ACC112 (cell line): ENCODE data around the gene NSMCE4A.
"Not testable (repeated sequence)": the region's sequence is repeated elsewhere in the genome, so short reads cannot be mapped to it uniquely, and the experiment has no call there.

Experiments
- H2AFZ ChIP-seq: fragments of 200-600 bp; sonication (generic); one replicate; pipeline ENCODE4 v1.6.0; 2017; ENCODE audit warnings: antibody characterized with exemption, low read length; ENCODE audit not compliant: unreplicated experiment
- H3K27ac ChIP-seq: fragments of 200-600 bp; sonication (generic); 2 replicates; pipeline ENCODE4 v1.5.1; 2014; ENCODE audit warnings: low read depth, mild to moderate bottlenecking, antibody characterized with exemption, low read length, moderate library complexity
- H3K27me3 ChIP-seq: fragments of 200-600 bp; sonication (generic); 2 replicates; pipeline ENCODE4 v1.6.1; 2014; ENCODE audit warnings: mild to moderate bottlenecking, antibody characterized with exemption, low read length, moderate library complexity, mixed read lengths; ENCODE audit not compliant: insufficient read depth
- H3K36me3 ChIP-seq: fragments of 200-600 bp; sonication (generic); 2 replicates; pipeline ENCODE4 v1.6.1; 2016; ENCODE audit warnings: mild to moderate bottlenecking, antibody characterized with exemption, low read length, moderate library complexity, mixed read lengths; ENCODE audit not compliant: insufficient read depth
- H3K4me1 ChIP-seq: fragments of 200-600 bp; sonication (generic); one replicate; pipeline ENCODE4 v1.6.1; 2016; ENCODE audit warnings: low read length, mixed read lengths; ENCODE audit not compliant: insufficient read depth, unreplicated experiment, control insufficient read depth
- H3K4me3 ChIP-seq: fragments of 200-600 bp; sonication (generic); 2 replicates; pipeline ENCODE4 v1.5.1; 2014; ENCODE audit warnings: mild to moderate bottlenecking, low read depth, low read length
- H3K79me2 ChIP-seq: fragments of 200-600 bp; sonication (generic); one replicate; pipeline ENCODE4 v1.6.0; 2016; ENCODE audit warnings: low read length; ENCODE audit not compliant: control insufficient read depth, unreplicated experiment, insufficient read depth

The NSMCE4A gene

DNA sequence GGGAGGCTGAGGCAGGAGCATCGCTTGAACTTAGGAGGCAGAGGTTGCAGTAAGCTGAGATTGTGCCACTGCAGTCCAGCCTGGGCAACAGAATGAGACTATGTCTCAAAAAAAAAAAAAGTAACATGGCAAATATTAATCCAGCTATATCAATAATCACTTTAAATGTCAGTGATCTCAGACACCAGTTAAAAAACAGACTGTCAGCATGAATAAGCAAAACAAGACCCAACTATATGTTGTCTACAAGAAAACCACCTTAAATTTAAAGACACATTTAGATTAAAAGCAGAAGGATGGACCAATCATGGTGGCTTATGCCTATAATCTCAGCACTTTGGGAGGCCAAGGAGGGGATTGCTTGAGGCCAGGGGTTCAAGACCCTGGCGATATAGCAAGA, 38.7 kb downstream of the NSMCE4A start:
- Histone ChIP-seq H3K27me3 (no peaks in the 10 kb centered on the region), H3K4me1 (no peaks in the 10 kb centered on the region), H3K36me3 (no peaks in the 10 kb centered on the region), H3K27ac (no peak overlapping the region), H3K79me2 (no peaks in the 10 kb centered on the region), H3K4me3 (no peak overlapping the region), H2AFZ (no peak overlapping the region)

DNA sequence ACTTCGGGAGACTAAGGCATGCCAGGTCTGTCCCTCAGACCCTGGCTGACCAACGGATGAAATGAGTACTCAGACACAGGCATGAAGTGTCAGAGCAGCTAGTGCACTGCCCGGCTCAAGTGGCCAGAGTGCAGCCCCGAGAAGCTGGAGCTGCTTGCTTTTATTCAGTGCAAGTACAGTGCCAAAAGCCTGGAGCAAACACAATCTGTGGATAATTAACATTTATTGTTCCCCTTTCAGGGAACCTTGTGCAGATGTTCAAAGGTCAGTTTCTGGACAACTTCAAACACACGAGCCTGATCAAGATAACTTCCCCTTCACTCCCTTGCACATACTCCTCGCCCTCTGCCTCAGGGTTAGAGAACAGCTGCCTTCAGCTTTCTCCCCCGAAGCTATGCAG, 39.3 kb downstream of the NSMCE4A start:
- no peaks in the 10 kb centered on the region for H3K79me2 ChIP-seq
- H2AFZ ChIP-seq = no peak overlapping the region
- no peak overlapping the region for H3K4me3 ChIP-seq
- H3K36me3 ChIP-seq = no peaks in the 10 kb centered on the region
- no peaks in the 10 kb centered on the region for H3K27me3 ChIP-seq
- H3K4me1 ChIP-seq = no peaks in the 10 kb centered on the region
- H3K27ac ChIP-seq = no peak overlapping the region

- not testable (repeated sequence) for H3K4me1 ChIP-seq, H3K27me3 ChIP-seq, H3K4me3 ChIP-seq, H2AFZ ChIP-seq, H3K27ac ChIP-seq, H3K36me3 ChIP-seq
- peaks cover 29% of the 10 kb centered on the region for H3K79me2 ChIP-seq
These were observed 44.5 kb downstream of the NSMCE4A start for GRCh38 chr10:121930268-121931085.

DNA sequence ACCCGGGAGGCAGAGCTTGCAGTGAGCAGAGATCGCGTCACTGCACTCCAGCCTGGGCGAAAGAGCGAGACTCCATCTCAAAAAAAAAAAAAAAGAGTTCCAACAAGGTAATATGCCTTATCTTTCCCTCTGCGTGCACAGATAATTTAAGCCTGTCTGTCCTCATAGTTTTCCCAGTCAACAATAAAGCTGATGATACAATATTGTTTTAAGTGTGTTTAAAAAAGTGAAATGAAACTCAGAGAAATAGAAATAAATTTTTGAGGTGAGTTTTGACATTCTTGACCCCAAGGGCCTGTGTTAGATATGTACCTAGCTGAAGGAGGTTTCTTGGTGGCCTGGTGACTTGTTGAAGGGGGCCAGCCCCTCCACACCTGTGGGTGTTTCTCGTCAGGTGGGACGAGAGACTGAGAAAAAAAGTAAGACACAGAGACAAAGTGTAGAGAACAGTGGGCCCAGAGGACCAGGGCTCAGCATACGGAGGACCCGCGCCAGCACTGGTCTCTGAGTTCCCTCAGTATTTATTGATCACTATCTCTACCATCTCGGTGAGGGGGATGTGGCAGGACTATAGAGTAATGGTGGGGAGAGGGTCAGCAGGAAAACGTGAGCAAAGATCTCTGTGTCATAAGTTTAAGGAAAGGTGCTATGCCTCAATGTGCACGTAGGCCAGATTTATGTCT, 45.3 kb downstream of the NSMCE4A start:
- H3K4me3 ChIP-seq, H3K27me3 ChIP-seq, H2AFZ ChIP-seq, H3K36me3 ChIP-seq, H3K4me1 ChIP-seq, H3K27ac ChIP-seq: not testable (repeated sequence)
- peaks cover 36% of the 10 kb centered on the region for H3K79me2 ChIP-seq

DNA sequence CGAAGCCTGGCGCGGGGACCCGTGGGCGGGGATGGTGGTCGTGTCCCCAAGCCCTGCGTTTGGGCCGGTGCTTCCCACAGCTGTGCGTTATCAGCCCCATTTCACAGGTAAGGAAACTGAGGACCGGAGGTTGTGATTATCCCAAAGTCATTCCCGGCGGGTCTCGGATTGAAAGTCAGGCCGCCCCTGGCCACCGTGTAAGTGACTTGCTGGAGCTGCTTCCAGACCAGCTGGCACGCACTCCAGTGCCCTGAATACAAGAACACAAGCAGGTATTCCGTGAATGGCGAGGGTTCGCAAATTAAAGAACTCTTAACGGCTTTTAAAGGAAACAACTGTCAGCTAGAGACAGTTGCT, 46.5 kb downstream of the NSMCE4A start:
- Histone ChIP-seq H3K4me1 (peaks cover 6% of the 10 kb centered on the region), H3K36me3 (no peaks in the 10 kb centered on the region), H3K27me3 (no peaks in the 10 kb centered on the region), H3K27ac (peak overlapping the region; percentile 83), H3K4me3 (peak overlapping the region; percentile 94), H3K79me2 (peaks cover 38% of the 10 kb centered on the region), H2AFZ (peak overlapping the region; percentile 67)

- H3K4me1 ChIP-seq = peaks cover 6% of the 10 kb centered on the region
- peak within 1 kb of the TSS; percentile 86 for H2AFZ ChIP-seq
- H3K27ac ChIP-seq = peak within 1 kb of the TSS; percentile 83
- H3K27me3 ChIP-seq = no peaks in the 10 kb centered on the region
- peak within 1 kb of the TSS; percentile 94 for H3K4me3 ChIP-seq
- H3K36me3 ChIP-seq = no peaks in the 10 kb centered on the region
- peaks cover 40% of the 10 kb centered on the region for H3K79me2 ChIP-seq
These were observed 47.0 kb downstream of the NSMCE4A start, which contains the start of gene ATE1 for GRCh38 chr10:121927841-121928527. ATE1 (minus strand) TSS chr10:121928031; CDS start chr10:121927949, 82 bp downstream.

GRCh38 chr10:121927318-121927840, 47.6 kb downstream of the NSMCE4A start:
- no peaks in the 10 kb centered on the region for H3K27me3 ChIP-seq
- peak overlapping the region; percentile 94 for H3K4me3 ChIP-seq
- H3K4me1 ChIP-seq = peaks cover 6% of the 10 kb centered on the region
- H3K36me3 ChIP-seq = 0 out of 2 replicates have a peak, but pooled peaks cover 4% of the 10 kb centered on the region
- peak overlapping the region; percentile 86 for H2AFZ ChIP-seq
- H3K79me2 ChIP-seq = peaks cover 42% of the 10 kb centered on the region
- H3K27ac ChIP-seq = peak overlapping the region; percentile 83

- H3K79me2 ChIP-seq = peaks cover 42% of the 10 kb centered on the region
- peaks cover 8% of the 10 kb centered on the region; the same call in 1 of the 2 replicates for H3K36me3 ChIP-seq
- peak overlapping the region; percentile 83 for H3K27ac ChIP-seq
- H3K4me3 ChIP-seq = peak overlapping the region; percentile 94
- peak overlapping the region; percentile 86 for H2AFZ ChIP-seq
- H3K27me3 ChIP-seq = no peaks in the 10 kb centered on the region
- H3K4me1 ChIP-seq = peaks cover 6% of the 10 kb centered on the region
These were observed 48.2 kb downstream of the NSMCE4A start for GRCh38 chr10:121926671-121927317.

GRCh38 chr10:121926157-121926556, 48.9 kb downstream of the NSMCE4A start:
- Histone ChIP-seq H3K27me3 (no peaks in the 10 kb centered on the region), H3K4me1 (peaks cover 6% of the 10 kb centered on the region), H3K36me3 (peaks cover 9% of the 10 kb centered on the region; the same call in 1 of the 2 replicates), H3K27ac (peak overlapping the region; percentile 83), H3K4me3 (peak overlapping the region; percentile 94), H2AFZ (no peak overlapping the region), H3K79me2 (peaks cover 42% of the 10 kb centered on the region)
